ENCODE measurements around the gene ATP10A.

Gene ATP10A

DNA sequence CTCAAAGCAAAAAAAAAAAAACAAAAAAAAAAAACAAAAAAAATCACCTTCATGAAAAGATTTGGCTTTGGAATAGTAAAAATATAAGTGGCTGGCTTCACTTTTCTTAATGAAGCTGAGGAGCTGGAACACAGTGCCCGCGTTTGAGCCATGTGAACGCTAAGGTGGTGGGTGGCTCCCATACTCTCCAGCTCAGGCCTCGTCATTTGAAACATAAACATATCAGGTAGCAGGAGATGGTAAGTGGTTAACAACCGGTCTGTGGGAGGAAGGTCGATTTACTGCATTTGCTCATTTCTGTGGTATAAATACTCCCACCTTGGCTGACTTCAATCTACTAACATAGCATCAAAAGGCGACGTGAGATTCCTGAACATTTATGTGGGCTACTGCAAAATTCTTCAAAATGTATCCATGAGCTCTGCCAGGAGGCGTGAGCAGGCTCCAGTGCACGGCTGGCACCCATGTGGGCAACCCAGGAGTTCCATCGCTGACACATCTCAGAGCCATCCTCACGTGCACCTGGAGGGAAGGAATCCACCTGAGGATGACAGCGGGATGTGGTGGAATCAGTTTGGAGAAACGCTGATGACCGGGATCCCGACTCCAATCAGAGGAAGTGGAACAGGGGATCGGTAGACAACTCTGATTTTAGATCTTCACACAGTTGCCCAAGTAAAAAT lies 157.6 kb downstream of the ATP10A start:
- no peak for DNase-seq (ENCODE audit: low spot score)
- TF ChIP-seq, protein P1, sequence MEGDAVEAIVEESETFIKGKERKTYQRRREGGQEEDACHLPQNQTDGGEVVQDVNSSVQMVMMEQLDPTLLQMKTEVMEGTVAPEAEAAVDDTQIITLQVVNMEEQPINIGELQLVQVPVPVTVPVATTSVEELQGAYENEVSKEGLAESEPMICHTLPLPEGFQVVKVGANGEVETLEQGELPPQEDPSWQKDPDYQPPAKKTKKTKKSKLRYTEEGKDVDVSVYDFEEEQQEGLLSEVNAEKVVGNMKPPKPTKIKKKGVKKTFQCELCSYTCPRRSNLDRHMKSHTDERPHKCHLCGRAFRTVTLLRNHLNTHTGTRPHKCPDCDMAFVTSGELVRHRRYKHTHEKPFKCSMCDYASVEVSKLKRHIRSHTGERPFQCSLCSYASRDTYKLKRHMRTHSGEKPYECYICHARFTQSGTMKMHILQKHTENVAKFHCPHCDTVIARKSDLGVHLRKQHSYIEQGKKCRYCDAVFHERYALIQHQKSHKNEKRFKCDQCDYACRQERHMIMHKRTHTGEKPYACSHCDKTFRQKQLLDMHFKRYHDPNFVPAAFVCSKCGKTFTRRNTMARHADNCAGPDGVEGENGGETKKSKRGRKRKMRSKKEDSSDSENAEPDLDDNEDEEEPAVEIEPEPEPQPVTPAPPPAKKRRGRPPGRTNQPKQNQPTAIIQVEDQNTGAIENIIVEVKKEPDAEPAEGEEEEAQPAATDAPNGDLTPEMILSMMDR (IDR thresholded peaks at IDR 0.05; ENCODE audit: extremely low read depth, missing control alignments), result no peak

DNA sequence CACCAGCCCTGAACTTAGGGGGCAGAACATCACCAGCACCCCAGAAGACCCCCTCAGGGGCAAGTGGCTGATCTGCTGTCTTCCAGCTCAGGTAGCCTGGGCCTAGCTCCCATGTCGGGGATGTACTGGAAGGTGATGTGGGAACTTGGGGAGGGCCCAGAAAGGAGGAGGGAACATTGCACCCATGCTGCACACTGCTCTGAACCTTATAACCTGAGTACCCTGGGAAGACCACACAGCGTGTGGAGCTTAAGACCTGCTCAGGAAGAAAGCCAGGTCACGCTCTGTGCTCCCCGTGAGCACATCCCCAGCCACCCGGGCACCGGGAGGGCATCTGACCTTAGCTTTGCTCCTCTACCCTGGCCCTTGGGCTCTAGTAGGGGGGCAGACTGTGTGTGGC lies 159.4 kb downstream of the ATP10A start:
- no peak for DNase-seq (ENCODE audit: low spot score)
- TF ChIP-seq, protein P1 (IDR thresholded peaks at IDR 0.05; ENCODE audit: extremely low read depth, missing control alignments), result no peak

DNA sequence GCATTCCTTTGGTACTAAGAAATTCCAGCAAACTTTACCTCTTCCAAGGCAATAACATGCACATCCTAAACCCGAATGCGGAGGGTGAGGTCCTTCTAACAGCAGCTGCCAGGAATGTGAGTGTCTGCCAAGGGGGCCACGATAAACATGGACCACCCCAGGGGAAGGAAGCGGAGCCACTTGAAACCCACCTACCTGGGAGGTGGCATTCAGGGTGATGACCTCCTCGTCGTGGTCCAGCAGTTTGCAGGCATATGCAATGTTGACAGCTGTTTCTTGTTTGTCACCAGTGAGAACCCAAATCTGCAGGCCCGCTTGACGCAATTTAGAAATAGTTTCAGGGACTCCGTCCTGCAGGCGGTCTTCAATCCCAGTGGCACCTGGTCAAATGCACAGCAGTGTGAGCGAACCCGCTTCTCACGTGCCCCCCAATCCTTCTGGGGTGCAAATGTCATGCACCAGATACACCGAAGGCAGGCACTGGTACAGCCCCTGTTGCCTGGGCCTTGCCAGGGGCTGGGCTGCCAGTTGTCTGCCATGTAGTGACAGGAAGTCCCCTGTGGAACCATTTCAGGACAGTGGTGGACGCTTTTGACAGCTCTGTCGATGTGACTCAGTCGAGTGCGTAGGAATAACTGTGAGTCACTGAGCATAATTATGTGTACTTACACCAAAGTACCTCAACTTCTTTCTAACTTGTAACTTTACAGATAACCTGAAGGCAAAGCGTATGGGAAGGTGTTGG lies 161.2 kb downstream of the ATP10A start:
- no peak for DNase-seq (ENCODE audit: low spot score)
- TF ChIP-seq, protein P1 (IDR thresholded peaks at IDR 0.05; ENCODE audit: extremely low read depth, missing control alignments), result no peak

DNA sequence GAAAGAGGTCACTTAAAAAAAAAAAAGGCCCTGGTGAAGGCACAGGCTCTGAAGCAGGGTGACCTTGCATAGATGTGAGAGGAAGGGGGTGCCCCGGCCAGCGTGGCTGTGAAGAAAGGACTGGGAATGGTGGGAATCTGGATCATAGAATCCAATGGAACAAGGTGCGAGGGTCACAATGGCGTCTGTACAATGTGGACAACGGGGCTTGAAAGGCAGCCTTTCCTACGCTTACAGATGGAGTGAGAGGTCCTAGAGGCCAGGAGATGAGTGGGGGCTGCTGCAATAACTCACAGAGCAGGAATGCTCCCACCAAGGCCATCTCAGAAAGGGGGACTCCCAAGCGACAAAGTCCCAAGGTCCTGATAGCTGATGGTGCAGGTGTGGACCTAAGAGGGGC lies 162.2 kb downstream of the ATP10A start:
- no peak for DNase-seq (ENCODE audit: low spot score)
- TF ChIP-seq, protein P1 (IDR thresholded peaks at IDR 0.05; ENCODE audit: extremely low read depth, missing control alignments), result no peak

DNA sequence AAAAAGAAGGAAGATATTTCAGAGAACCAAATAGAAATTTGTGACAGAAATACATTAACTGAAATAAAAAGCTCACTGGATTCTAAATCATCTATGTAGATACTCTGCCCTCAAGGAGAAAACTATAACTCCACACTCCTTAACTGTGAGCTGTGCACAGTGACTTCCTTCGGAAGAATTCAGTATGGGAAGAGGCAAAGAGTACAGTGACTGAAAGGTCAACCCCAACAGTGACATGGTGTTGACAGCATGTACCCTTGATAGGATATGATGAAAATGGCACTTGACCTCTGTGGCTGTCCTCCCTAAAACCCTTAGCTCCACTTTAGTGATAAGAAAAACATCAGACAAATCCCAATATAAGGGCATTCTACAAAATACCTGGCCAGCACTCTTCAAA lies 165.5 kb downstream of the ATP10A start:
- no peak for DNase-seq (ENCODE audit: low spot score)
- TF ChIP-seq, protein P1 (IDR thresholded peaks at IDR 0.05; ENCODE audit: extremely low read depth, missing control alignments), result no peak

DNA sequence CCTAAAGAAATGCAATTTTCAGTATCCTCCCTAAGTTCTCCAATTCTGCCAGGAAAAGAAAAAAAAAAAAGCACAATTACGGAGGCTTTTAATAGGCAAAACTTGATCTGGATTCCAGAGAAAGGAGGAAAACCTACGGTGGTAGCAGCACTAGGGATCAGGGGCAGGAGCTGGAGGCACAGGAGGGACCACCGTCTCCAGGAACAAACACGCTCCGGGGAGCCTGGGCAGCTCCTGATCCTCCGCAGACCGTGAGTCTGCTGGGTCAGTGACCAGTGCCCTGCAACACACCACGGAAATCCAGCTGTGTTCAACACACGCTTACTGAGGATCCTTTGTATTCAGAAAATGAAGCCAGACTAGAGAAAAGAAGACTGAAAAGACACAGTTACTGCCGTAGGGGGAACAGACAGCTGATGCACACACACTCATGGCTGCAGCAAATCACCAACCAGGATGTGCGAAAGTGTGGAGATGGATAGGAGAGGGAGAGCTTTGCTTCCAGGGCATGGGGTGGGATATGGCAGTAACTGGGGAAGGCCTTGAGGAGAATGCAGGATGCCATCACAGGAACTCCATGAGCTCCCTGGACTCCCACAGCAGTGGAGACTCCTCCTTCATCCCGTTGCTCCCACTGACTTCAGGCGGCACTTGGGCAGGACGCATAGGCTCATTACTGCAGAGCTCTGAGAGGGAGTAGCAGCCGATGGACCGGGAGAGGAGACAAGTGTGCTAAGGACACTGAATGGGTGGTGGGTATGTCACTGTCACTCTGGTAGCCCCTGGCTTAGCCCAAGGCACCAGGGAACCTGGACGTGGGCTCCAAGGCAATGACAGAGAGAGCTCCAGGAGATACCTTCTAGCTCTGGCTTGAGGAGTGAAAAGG lies 167.0 kb downstream of the ATP10A start:
- DNase-seq (ENCODE audit: low spot score), result no peak
- TF ChIP-seq, protein P1 (IDR thresholded peaks at IDR 0.05; ENCODE audit: extremely low read depth, missing control alignments), result no peak
